ENCODE results near the gene ASTN2.
"Not testable (repeated sequence)": the region's sequence is repeated elsewhere in the genome, so short reads cannot be mapped to it uniquely, and the experiment has no call there.

Gene ASTN2

DNA sequence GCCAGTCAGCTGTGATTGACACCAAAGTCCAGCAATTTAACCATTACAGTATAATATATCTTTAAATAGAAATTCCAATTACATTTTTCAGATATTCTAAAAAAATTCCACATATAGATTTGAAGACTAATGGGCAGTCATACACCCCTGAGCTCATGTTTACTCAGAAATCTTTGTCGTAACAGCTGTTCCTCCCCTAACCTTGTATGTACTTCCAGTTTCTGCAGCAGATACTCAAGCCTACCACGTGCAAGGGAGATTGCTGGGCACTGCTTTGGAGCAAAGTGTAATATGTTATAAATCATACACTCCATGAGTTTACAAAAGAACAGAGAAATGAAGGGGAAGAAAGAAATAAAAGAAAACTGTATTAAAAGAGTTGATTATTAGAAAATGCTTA, 486.6 kb downstream of the ASTN2 start:
- Mint-ChIP-seq H3K4me1 (ENCODE audit: low read depth in 2 of 2) (no peaks in the 10 kb centered on the region), H3K27me3 (no peaks in the 10 kb centered on the region), H3K4me3 (no peak overlapping the region), H3K9me3 (peaks cover 3 to 4% of the 10 kb centered on the region in 2 donors), H3K36me3 (ENCODE audit: insufficient read depth) (no peaks in the 10 kb centered on the region), H3K27ac (no peak overlapping the region)
- DNase-seq (no peak), ATAC-seq (replicated peaks) (no peak)

DNA sequence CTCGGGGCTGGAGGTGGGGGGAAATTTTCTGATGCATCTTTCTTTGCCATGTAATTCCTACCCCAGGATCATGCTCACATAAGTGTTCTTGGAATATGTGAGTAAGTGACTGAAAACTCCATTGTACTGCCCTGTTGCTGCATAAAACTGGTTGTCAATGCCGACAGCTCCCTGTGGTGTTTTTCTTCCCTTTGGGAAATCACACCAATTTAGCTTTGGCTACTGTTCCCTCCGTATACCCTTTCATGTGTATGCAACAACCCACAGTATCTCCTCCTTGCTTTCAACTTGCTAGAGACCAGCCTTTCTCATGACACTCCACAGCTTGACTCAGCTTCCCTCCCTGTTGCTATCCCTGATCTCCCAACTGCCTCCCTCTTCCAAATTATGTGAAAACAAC, 487.1 kb downstream of the ASTN2 start:
- DNase-seq: no peak
- no peak overlapping the region for H3K27ac Mint-ChIP-seq
- H3K36me3 Mint-ChIP-seq (ENCODE audit: insufficient read depth): no peaks in the 10 kb centered on the region
- ATAC-seq (replicated peaks): no peak
- no peak overlapping the region for H3K4me3 Mint-ChIP-seq
- no peaks in the 10 kb centered on the region for H3K4me1 Mint-ChIP-seq (ENCODE audit: low read depth in 2 of 2)
- no peaks in the 10 kb centered on the region for H3K27me3 Mint-ChIP-seq
- peaks cover 0 to 4% of the 10 kb centered on the region in 2 donors for H3K9me3 Mint-ChIP-seq

DNA sequence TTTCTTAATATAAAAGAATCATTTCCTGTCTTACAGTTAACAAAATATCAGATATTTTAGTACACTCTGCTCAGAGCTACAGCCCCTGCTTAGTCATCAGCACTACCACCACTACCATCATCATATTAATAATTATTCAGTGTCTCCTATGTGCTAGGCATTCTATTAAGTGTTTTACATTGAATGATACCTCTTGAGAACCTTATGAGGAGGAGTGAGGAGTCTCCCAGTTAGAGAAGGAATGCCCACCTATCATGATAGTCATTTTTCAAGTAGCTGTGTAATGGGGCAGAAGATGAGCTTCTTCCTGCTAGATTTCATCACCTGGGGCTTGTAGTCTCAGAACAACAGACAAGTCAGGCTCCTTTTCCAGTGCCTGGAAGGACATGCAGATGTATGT, 489.7 kb downstream of the ASTN2 start:
- no peaks in the 10 kb centered on the region for H3K9me3 Mint-ChIP-seq
- no peak overlapping the region for H3K4me3 Mint-ChIP-seq
- no peak for DNase-seq
- H3K4me1 Mint-ChIP-seq (ENCODE audit: low read depth in 2 of 2): no peaks in the 10 kb centered on the region
- H3K27me3 Mint-ChIP-seq: no peaks in the 10 kb centered on the region
- ATAC-seq (replicated peaks): no peak
- no peak overlapping the region for H3K27ac Mint-ChIP-seq
- H3K36me3 Mint-ChIP-seq (ENCODE audit: insufficient read depth): no peaks in the 10 kb centered on the region

DNA sequence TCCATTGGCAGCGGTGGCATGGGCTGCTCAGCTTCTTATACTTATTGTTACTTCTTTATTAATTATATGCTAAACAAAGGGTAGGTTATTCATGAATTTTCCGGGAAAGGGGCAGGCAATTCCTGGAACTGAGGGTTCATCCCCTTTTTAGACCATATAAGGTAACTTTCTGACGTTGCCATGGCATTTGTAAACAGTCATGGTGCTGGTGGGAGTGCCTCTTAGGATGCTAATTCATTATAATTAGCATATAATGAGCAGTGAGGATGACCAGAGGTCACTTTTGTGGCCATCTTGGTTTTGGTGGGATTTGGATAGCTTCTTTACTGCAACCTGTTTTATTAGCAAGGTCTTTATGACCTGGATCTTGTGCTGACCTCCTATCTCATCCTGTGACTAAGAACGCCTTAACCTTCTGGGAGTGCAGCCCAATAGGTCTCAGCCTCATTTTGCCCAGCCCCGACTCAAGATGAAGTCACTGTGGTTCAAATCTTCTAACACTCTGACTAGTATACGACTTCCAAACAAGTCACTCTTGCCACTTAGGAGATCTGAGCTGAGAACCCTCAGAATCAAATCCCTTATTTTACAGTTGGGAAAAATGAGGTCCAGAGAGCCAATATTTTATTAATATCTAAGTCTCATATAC, 490.3 kb downstream of the ASTN2 start:
- H3K36me3 Mint-ChIP-seq (ENCODE audit: insufficient read depth): no peaks in the 10 kb centered on the region
- DNase-seq (no peak), ATAC-seq (replicated peaks) (no peak)
- H3K9me3 Mint-ChIP-seq: no peaks in the 10 kb centered on the region
- H3K4me1 Mint-ChIP-seq (ENCODE audit: low read depth in 2 of 2): no peaks in the 10 kb centered on the region
- H3K4me3 Mint-ChIP-seq: no peak overlapping the region
- no peak overlapping the region for H3K27ac Mint-ChIP-seq
- no peaks in the 10 kb centered on the region for H3K27me3 Mint-ChIP-seq

DNA sequence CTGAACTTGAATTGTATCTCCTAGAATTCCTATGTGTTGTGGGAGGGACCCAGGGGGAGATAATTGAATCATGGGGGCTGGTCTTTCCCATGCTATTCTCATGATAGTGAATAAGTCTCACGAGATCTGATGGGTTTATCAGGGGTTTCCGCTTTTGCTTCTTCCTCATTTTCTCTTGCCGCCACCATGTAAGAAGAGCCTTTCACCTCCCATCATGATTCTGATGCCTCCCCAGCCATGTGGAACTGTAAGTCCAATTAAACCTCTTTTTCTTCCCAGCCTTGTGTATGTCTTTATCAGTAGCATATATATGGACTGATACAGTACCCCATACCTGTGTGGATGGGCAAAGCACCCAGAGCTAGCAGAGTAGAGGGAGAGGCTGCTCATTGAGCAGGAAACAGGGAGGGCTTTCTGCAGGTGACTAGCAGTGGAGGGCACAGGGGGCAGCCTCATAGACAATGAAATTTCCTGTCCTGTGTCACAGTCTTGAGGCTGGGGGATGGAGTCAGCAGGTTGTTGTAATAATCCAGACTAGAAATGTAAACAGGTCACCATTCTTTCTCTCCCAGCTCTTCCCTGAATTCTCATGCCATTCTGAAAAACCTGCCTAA, 496.9 kb downstream of the ASTN2 start:
- not testable (repeated sequence) for H3K27me3 Mint-ChIP-seq; H3K36me3 Mint-ChIP-seq (ENCODE audit: insufficient read depth); H3K4me3 Mint-ChIP-seq; H3K27ac Mint-ChIP-seq; H3K4me1 Mint-ChIP-seq (ENCODE audit: low read depth in 2 of 2); DNase-seq; H3K9me3 Mint-ChIP-seq; ATAC-seq (replicated peaks)

DNA sequence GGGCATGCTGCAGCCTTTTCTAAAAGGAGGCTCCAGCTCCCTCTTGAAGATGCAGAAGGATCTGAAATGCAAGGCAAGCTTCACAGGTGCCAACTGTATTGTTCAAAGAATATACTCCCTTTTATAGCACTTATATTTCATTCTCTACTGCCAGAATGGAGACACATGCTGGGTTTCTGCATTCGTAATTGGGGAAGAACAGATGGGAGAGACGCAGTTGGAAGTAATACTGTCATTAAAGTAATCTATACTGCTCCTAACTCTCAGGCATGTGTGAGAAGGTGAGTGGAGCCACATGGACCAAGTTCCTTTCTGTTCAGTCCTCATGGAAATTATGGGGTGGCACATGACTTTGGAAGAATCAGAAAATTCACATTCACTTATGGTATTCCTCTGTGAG, 501.3 kb downstream of the ASTN2 start:
- Mint-ChIP-seq H3K27ac (no peak overlapping the region), H3K27me3 (no peaks in the 10 kb centered on the region), H3K4me3 (no peak overlapping the region), H3K4me1 (ENCODE audit: low read depth in 2 of 2) (no peaks in the 10 kb centered on the region), H3K36me3 (ENCODE audit: insufficient read depth) (no peaks in the 10 kb centered on the region), H3K9me3 (peaks cover 0 to 10% of the 10 kb centered on the region in 2 donors)
- ATAC-seq (replicated peaks) (no peak), DNase-seq (no peak)

DNA sequence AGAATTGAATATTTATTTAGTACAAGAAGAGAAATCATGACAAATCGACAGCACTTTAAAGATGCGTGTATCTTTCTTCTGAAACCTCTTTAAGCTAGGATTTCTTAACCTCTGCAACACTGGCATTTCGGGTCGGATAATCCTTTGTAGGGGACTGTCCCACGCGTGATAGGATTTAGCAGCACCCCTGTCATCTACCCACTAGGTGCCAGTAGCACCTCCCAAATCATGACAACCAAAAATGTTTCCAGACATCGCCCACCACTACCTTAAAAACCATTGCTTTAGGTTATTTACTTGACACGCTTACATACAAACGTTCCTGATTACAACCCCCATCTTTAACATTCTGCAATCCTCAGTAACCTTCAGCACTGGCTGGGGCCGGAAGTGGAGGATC, 504.7 kb downstream of the ASTN2 start:
- Mint-ChIP-seq H3K4me1 (ENCODE audit: low read depth in 2 of 2) (no peaks in the 10 kb centered on the region), H3K9me3 (peaks cover 1 to 10% of the 10 kb centered on the region in 2 donors), H3K27me3 (no peaks in the 10 kb centered on the region), H3K4me3 (no peak overlapping the region), H3K27ac (no peak overlapping the region), H3K36me3 (ENCODE audit: insufficient read depth) (no peaks in the 10 kb centered on the region)
- ATAC-seq (replicated peaks): no peak
- no peak for DNase-seq

DNA sequence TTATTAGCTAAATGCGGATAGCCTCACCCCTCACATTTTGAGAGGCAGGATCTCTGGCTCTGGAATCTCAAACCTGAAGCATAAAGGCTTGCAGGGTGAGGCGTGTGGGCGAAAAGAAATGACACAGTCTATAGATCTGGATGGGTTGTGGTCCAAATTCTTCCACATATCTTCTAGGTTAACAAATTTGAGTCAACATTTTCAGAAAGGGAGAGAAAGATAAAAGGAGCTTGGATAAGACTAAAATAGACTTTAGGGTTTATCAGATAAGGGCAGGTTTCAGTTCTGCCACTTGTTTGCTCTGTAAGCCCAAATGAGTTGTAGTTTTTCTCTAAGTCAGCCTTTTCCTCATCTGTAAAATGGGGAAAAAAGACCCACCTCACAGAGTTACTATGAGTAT, 506.9 kb downstream of the ASTN2 start:
- ATAC-seq (replicated peaks) (no peak), DNase-seq (no peak)
- no peak overlapping the region for H3K27ac Mint-ChIP-seq
- no peaks in the 10 kb centered on the region for H3K36me3 Mint-ChIP-seq (ENCODE audit: insufficient read depth)
- H3K27me3 Mint-ChIP-seq: no peaks in the 10 kb centered on the region
- H3K4me1 Mint-ChIP-seq (ENCODE audit: low read depth in 2 of 2): no peaks in the 10 kb centered on the region
- peaks cover 1 to 10% of the 10 kb centered on the region in 2 donors for H3K9me3 Mint-ChIP-seq
- no peak overlapping the region for H3K4me3 Mint-ChIP-seq

DNA sequence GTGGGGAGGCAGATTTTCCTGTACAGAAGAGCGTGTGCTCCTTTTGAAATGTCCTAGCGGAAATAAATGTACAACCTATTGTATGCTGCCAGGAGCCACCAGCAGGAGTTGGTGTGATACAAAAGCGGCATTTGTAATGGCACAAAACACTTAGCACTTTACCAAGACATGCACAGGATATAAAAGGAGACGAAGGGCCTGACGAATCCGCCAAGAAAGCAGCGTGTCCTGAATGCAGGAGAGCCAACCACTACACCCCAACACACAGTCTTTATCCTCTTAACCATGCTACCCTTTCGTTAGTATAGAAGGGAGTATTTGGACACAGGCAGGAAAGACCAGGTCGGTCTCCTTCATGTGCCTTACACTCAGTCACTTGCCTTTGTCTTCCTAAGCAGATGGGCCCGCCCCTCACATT, 509.7 kb downstream of the ASTN2 start:
- Mint-ChIP-seq H3K4me3 (no peak overlapping the region), H3K27ac (no peak overlapping the region), H3K9me3 (peaks cover 4 to 12% of the 10 kb centered on the region in 2 donors), H3K4me1 (ENCODE audit: low read depth in 2 of 2) (no peaks in the 10 kb centered on the region), H3K27me3 (no peaks in the 10 kb centered on the region), H3K36me3 (ENCODE audit: insufficient read depth) (peaks cover 2% of the 10 kb centered on the region)
- ATAC-seq (replicated peaks) (no peak), DNase-seq (no peak)

DNA sequence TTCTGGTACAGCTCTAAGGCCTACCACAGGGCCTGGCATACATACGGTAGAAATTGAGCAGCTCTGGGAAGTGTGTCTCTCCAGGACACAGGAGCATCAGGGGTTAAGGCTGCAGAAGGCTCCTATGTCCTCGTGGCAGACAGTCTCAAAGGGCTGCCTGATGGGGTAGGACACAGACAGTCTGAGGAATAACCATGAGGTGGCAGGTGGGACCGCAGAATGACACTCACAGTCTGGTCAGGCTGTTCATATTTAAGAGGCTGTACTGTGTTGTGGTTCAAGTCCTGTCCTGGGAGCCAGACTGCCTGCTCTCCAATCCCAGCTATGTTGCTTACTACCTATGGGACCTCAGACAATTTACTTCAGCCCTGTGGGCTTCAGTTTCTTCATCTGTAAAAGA, 510.7 kb downstream of the ASTN2 start:
- H3K27ac Mint-ChIP-seq: no peak overlapping the region
- ATAC-seq (replicated peaks) (no peak), DNase-seq (no peak)
- H3K4me3 Mint-ChIP-seq: no peak overlapping the region
- no peaks in the 10 kb centered on the region for H3K27me3 Mint-ChIP-seq
- no peaks in the 10 kb centered on the region for H3K4me1 Mint-ChIP-seq (ENCODE audit: low read depth in 2 of 2)
- H3K9me3 Mint-ChIP-seq: peaks cover 8 to 18% of the 10 kb centered on the region in 2 donors
- peaks cover 2% of the 10 kb centered on the region for H3K36me3 Mint-ChIP-seq (ENCODE audit: insufficient read depth)

DNA sequence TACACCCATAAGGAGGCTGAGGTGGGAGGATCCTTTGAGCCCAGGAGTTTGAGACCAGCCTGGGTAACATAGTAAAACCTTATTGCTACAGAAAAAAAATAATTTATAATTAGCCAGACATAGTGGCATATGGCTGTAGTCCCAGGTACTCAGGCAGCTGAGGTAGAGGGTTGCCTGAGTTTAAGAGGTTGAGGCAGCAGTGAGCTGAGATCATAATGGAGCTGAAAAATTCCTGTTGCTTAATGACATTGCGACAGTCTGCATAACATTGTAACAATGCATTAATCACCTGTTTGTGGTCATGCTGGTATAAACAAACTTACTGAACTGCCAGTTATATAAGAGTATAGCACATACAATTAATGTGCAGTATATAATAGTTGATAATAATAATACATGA, 513.6 kb downstream of the ASTN2 start:
- ATAC-seq (replicated peaks) (no peak), DNase-seq (no peak)
- no peak overlapping the region for H3K4me3 Mint-ChIP-seq
- H3K27me3 Mint-ChIP-seq: no peaks in the 10 kb centered on the region
- no peaks in the 10 kb centered on the region for H3K4me1 Mint-ChIP-seq (ENCODE audit: low read depth in 2 of 2)
- H3K36me3 Mint-ChIP-seq (ENCODE audit: insufficient read depth): peaks cover 2% of the 10 kb centered on the region
- peaks cover 7 to 15% of the 10 kb centered on the region in 2 donors for H3K9me3 Mint-ChIP-seq
- H3K27ac Mint-ChIP-seq: no peak overlapping the region

DNA sequence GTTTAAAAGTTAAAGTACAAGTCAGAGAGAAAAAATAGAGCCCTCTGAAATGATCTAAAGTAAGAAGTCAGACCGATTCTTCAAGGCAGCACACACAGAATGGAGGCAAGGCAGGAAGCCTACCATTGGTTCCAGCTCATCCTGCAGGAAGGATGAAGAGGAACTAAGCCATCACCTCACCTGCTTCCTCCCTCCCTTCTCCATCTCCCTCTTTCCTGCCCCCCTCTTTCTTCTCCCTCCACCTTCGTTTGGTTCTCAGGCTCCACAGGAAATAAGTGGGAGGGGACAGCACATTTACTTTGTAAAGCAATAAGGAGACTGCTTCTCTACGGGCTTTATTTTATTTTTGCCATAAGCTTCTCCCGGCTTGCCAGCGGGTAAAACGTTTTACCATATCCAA, 514.3 kb downstream of the ASTN2 start:
- Mint-ChIP-seq H3K4me1 (ENCODE audit: low read depth in 2 of 2) (no peaks in the 10 kb centered on the region), H3K27ac (no peak overlapping the region), H3K9me3 (peaks cover 7 to 15% of the 10 kb centered on the region in 2 donors), H3K4me3 (no peak overlapping the region), H3K36me3 (ENCODE audit: insufficient read depth) (peaks cover 2% of the 10 kb centered on the region), H3K27me3 (no peaks in the 10 kb centered on the region)
- DNase-seq: no peak
- no peak for ATAC-seq (replicated peaks)

DNA sequence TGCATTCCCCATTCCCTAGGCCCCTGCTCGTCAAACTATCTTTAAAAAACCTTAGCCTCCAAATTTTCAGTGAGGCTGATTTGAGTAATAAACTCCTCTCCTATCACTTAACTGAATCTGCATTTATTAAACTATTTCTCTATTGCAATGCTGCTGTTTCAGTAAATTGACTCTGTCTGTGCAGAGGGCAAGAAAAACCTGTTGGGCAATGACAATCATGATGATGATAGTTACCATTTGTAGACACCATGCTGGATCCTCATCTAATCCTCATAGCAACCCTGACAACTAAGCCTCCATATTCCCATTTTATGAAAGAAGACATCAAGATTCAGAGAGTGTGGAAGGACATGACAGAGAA, 514.9 kb downstream of the ASTN2 start:
- H3K27ac Mint-ChIP-seq: no peak overlapping the region
- no peaks in the 10 kb centered on the region for H3K4me1 Mint-ChIP-seq (ENCODE audit: low read depth in 2 of 2)
- H3K27me3 Mint-ChIP-seq: no peaks in the 10 kb centered on the region
- peaks cover 8 to 15% of the 10 kb centered on the region in 2 donors for H3K9me3 Mint-ChIP-seq
- peaks cover 2% of the 10 kb centered on the region for H3K36me3 Mint-ChIP-seq (ENCODE audit: insufficient read depth)
- DNase-seq: no peak
- ATAC-seq (replicated peaks): no peak
- H3K4me3 Mint-ChIP-seq: no peak overlapping the region

DNA sequence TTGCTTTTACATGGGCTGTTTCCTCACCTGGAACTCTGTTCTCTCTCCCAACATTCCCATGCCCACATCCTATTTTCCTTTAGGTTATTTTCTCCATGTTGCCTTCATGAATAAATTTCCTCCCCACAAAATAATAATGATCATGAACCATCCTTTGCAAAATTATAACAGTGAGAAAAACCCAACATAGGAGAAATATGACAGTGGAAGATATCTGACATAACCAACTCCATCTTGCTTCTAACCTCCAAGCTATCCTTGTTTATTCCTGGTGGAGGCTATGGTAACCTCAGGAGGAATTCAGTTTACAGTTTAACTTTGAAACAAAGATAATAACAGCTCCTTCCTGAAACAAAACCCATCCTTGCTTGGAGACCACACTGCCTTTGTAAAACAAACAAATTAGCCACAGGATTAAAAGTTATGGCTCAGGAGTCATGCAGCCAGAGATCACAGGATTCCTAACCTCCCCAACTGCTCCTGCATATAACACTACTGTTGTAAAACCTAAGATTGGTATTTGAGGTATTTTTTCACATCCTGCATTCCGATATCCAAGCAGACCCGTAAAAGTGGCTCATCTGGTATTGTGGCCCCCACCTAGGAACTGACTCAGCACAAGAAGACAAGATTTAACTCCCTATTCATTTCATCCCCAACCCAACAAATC, 515.4 kb downstream of the ASTN2 start:
- H3K4me3 Mint-ChIP-seq: no peak overlapping the region
- H3K4me1 Mint-ChIP-seq (ENCODE audit: low read depth in 2 of 2): no peaks in the 10 kb centered on the region
- H3K36me3 Mint-ChIP-seq (ENCODE audit: insufficient read depth): peaks cover 2% of the 10 kb centered on the region
- DNase-seq: no peak
- no peak overlapping the region for H3K27ac Mint-ChIP-seq
- peaks cover 8 to 15% of the 10 kb centered on the region in 2 donors for H3K9me3 Mint-ChIP-seq
- ATAC-seq (replicated peaks): no peak
- H3K27me3 Mint-ChIP-seq: no peaks in the 10 kb centered on the region
